NCI-H2171 treated with DMSO at 0.1 percent for 48 hours (cell line): ENCODE results near the gene VSTM4.

Experiments
- DNase-seq: peaks from one replicate; lab custom pipeline; 2025; lab: John Stamatoyannopoulos, UW

Gene VSTM4

GRCh38 chr10:49141541-49142332, 26.4 kb upstream of the VSTM4 start:
- no peak for DNase-seq

GRCh38 chr10:49140304-49141177, 25.2 kb upstream of the VSTM4 start:
- no peak for DNase-seq

GRCh38 chr10:49139846-49140195, 24.5 kb upstream of the VSTM4 start:
- no peak for DNase-seq

GRCh38 chr10:49139028-49139845, 23.9 kb upstream of the VSTM4 start:
- no peak for DNase-seq

GRCh38 chr10:49138361-49138891, 23.1 kb upstream of the VSTM4 start:
- DNase-seq = no peak

GRCh38 chr10:49136525-49136924, 21.2 kb upstream of the VSTM4 start:
- DNase-seq = no peak

- no peak for DNase-seq
Measured at GRCh38 chr10:49135575-49136313, 20.4 kb upstream of the VSTM4 start.

- DNase-seq = no peak
Measured at GRCh38 chr10:49134327-49134726, 19.0 kb upstream of the VSTM4 start.

GRCh38 chr10:49133706-49134248, 18.5 kb upstream of the VSTM4 start, which contains the start of gene FAM170B:
Gene FAM170B (minus strand): TSS chr10:49134021. CDS start chr10:49133918, 103 bp downstream.
- DNase-seq = no peak

- DNase-seq = no peak
Measured at GRCh38 chr10:49132362-49132737, 17.0 kb upstream of the VSTM4 start.

- no peak for DNase-seq
Measured at GRCh38 chr10:49131507-49132361, 16.4 kb upstream of the VSTM4 start.

- DNase-seq = no peak
Measured at GRCh38 chr10:49129376-49129775, 14.1 kb upstream of the VSTM4 start.

GRCh38 chr10:49128854-49129253, 13.5 kb upstream of the VSTM4 start:
- DNase-seq = no peak

- no peak for DNase-seq
Measured at GRCh38 chr10:49123981-49124950, 8.9 kb upstream of the VSTM4 start.

- no peak for DNase-seq
Measured at GRCh38 chr10:49120911-49121310, 5.6 kb upstream of the VSTM4 start.

- no peak for DNase-seq
Measured at GRCh38 chr10:49119746-49120145, 4.4 kb upstream of the VSTM4 start.

GRCh38 chr10:49118430-49119074, 3.2 kb upstream of the VSTM4 start:
- no peak for DNase-seq

- no peak for DNase-seq
Measured at GRCh38 chr10:49117376-49118070, 2.2 kb upstream of the VSTM4 start.
